DOHH2 (cell line): Measurements from ENCODE around the gene MARCHF10.

Experiments
- EZH2phosphoT487 ChIP-seq: fragments of 200-600 bp; sonication (generic); IDR thresholded peaks from 2 replicates; pipeline ENCODE4 v1.6.1; 2017; ENCODE audit warnings: borderline replicate concordance, mild to moderate bottlenecking, antibody characterized with exemption, low read length, moderate library complexity, mixed read lengths
- TF ChIP-seq, protein P1 (sequence below): fragments of 200-600 bp; sonication (generic); IDR thresholded peaks from one replicate; pipeline ENCODE4 v1.5.1; 2014; ENCODE audit warnings: antibody characterized with exemption, mild to moderate bottlenecking, low read depth, low read length; ENCODE audit not compliant: poor library complexity, severe bottlenecking

DNA sequence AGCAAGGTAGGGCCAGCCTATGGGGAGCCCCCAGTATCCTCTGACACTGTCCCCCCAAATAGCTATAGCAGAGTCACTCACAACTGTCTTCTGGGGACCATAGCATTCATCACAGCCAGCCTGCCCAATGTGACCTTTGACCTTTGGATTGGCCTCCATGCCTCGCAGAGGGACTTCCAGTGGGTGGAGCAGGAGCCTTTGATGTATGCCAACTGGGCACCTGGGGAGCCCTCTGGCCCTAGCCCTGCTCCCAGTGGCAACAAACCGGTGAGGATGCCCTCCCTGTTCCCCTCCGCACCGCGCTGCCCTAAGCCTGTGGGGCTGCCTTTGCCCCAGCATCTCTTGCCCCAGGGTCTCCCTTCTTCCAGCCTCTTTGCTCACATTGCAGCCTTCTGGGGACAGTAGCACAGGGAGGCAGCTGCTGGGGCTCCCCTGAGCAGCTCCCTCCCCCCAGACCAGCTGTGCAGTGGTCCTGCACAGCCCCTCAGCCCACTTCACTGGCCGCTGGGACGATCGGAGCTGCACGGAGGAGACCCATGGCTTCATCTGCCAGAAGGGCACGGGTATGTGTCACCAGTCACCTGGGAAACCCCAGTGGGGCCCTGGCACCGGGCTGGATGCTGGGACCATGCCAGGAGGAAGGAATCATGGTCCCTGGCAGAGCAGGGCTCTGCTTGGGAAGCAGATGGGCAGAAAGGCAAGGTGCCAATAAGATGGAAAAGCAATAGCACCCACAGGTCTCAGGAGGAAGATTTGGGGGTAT lies 119.5 kb downstream of the MARCHF10 start:
- TF ChIP-seq, protein P1, sequence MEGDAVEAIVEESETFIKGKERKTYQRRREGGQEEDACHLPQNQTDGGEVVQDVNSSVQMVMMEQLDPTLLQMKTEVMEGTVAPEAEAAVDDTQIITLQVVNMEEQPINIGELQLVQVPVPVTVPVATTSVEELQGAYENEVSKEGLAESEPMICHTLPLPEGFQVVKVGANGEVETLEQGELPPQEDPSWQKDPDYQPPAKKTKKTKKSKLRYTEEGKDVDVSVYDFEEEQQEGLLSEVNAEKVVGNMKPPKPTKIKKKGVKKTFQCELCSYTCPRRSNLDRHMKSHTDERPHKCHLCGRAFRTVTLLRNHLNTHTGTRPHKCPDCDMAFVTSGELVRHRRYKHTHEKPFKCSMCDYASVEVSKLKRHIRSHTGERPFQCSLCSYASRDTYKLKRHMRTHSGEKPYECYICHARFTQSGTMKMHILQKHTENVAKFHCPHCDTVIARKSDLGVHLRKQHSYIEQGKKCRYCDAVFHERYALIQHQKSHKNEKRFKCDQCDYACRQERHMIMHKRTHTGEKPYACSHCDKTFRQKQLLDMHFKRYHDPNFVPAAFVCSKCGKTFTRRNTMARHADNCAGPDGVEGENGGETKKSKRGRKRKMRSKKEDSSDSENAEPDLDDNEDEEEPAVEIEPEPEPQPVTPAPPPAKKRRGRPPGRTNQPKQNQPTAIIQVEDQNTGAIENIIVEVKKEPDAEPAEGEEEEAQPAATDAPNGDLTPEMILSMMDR, result no peak
- TF ChIP-seq EZH2phosphoT487, result no peak
